DND-41 (cell line): ENCODE measurements around the gene TPP2.

Experiments used
- ATAC-seq: fragments of 200-7000 bp; cut with Tn5 transposase; 3 replicates; pipeline ENCODE4 v1.9.1; 2021; ENCODE audit warnings: low read depth; ENCODE audit not compliant: insufficient read depth
- DNase-seq: peaks from one replicate; pipeline ENCODE4 v3.0.0-alpha.2; 2020
- H2AFZ ChIP-seq: 2 replicates; pipeline ENCODE4 v1.6.0; 2012; ENCODE audit warnings: low read depth, low read length
- H3K27ac ChIP-seq: 2 replicates; pipeline ENCODE4 v1.5.1; 2012; ENCODE audit warnings: low read length, inconsistent platforms
- H3K27me3 ChIP-seq: fragments of 200-600 bp; sonication (generic); 2 replicates; pipeline ENCODE4 v1.6.0; 2012; ENCODE audit warnings: low read length, mild to moderate bottlenecking, inconsistent platforms; ENCODE audit not compliant: insufficient read depth, poor library complexity
- H3K36me3 ChIP-seq: 2 replicates; pipeline ENCODE4 v1.5.1; 2012; ENCODE audit warnings: low read length, inconsistent platforms; ENCODE audit not compliant: insufficient read depth
- H3K4me1 ChIP-seq: 2 replicates; pipeline ENCODE4 v1.5.1; 2012; ENCODE audit warnings: mild to moderate bottlenecking, low read length; ENCODE audit not compliant: insufficient read depth
- H3K4me2 ChIP-seq: 2 replicates; pipeline ENCODE4 v1.6.0; 2012; ENCODE audit warnings: mild to moderate bottlenecking, moderate library complexity, low read length, inconsistent platforms; ENCODE audit not compliant: insufficient read depth
- H3K4me3 ChIP-seq, 2 experiments: fragments of 200-600 bp in 1 of 2; shearing (Covaris generic) in 1 of 2; 2 replicates each; pipeline ENCODE4 v1.5.1; 2012 to 2016; ENCODE audit warnings: inconsistent platforms in 2 of 2, low read length in 2 of 2, mild to moderate bottlenecking in 2 of 2, low read depth in 1 of 2, moderate library complexity in 1 of 2
- H3K79me2 ChIP-seq: 2 replicates; pipeline ENCODE4 v1.6.0; 2012; ENCODE audit warnings: low read length, inconsistent platforms; ENCODE audit not compliant: insufficient read depth
- H3K9ac ChIP-seq: 2 replicates; pipeline ENCODE4 v1.6.0; 2012; ENCODE audit warnings: low read depth, mild to moderate bottlenecking, inconsistent platforms, low read length, moderate library complexity
- H3K9me3 ChIP-seq: 2 replicates; pipeline ENCODE4 v1.5.1; 2012; ENCODE audit warnings: low read length, moderate library complexity, mild to moderate bottlenecking, inconsistent platforms; ENCODE audit not compliant: insufficient read depth, severe bottlenecking
- H4K20me1 ChIP-seq: 2 replicates; pipeline ENCODE4 v1.6.0; 2012; ENCODE audit warnings: low read length; ENCODE audit not compliant: insufficient read depth
- CTCF ChIP-seq: IDR thresholded peaks from 2 replicates; pipeline ENCODE4 v1.5.1; 2012; ENCODE audit warnings: borderline replicate concordance, low read length, moderate library complexity, mild to moderate bottlenecking; ENCODE audit not compliant: poor library complexity, severe bottlenecking; ENCODE audit errors: extremely low read depth
- EZH2 ChIP-seq: IDR thresholded peaks from 3 replicates; pipeline ENCODE4 v1.6.1; 2012; ENCODE audit warnings: borderline replicate concordance, low read depth, mild to moderate bottlenecking, moderate library complexity, low read length, inconsistent platforms; ENCODE audit not compliant: severe bottlenecking

The TPP2 gene

GRCh38 chr13:102683637-102684036, 86.9 kb downstream of the TPP2 start:
- Histone ChIP-seq H3K36me3 (peaks cover 13% of the 10 kb centered on the region; the same call in 1 of the 2 replicates), H3K79me2 (no peaks in the 10 kb centered on the region), H3K27me3 (no peaks in the 10 kb centered on the region), H3K9ac (no peak overlapping the region), H4K20me1 (no peaks in the 10 kb centered on the region), H3K4me1 (no peaks in the 10 kb centered on the region), H3K4me2 (no peak overlapping the region), H3K9me3 (no peaks in the 10 kb centered on the region), H3K4me3 (no peak overlapping the region), H2AFZ (no peak overlapping the region), H3K27ac (no peak overlapping the region)
- TF ChIP-seq CTCF = no peak
- no peak for TF ChIP-seq EZH2
- no peak for ATAC-seq
- no peak for DNase-seq

- no peak overlapping the region for H3K4me2 ChIP-seq
These were observed 89.2 kb downstream of the TPP2 start for GRCh38 chr13:102686024-102686423.

GRCh38 chr13:102687520-102687919, 90.7 kb downstream of the TPP2 start:
- H4K20me1 ChIP-seq = no peaks in the 10 kb centered on the region
- H3K4me3 ChIP-seq = no peak overlapping the region
- no peaks in the 10 kb centered on the region for H3K4me1 ChIP-seq
- no peak for TF ChIP-seq EZH2
- no peak for TF ChIP-seq CTCF
- H3K27me3 ChIP-seq = peaks cover 8% of the 10 kb centered on the region
- ATAC-seq = no peak
- DNase-seq = no peak
- no peak overlapping the region for H3K4me2 ChIP-seq
- H3K9me3 ChIP-seq = no peaks in the 10 kb centered on the region
- H2AFZ ChIP-seq = no peak overlapping the region
- H3K9ac ChIP-seq = no peak overlapping the region
- H3K79me2 ChIP-seq = no peaks in the 10 kb centered on the region
- no peaks in the 10 kb centered on the region for H3K36me3 ChIP-seq
- H3K27ac ChIP-seq = no peak overlapping the region

More at GRCh38 chr13:102686024-102686423, 89.2 kb downstream of the TPP2 start:
- Histone ChIP-seq H3K4me1 (no peaks in the 10 kb centered on the region), H2AFZ (no peak overlapping the region), H3K79me2 (no peaks in the 10 kb centered on the region), H3K36me3 (no peaks in the 10 kb centered on the region), H3K4me3 (no peak overlapping the region), H4K20me1 (no peaks in the 10 kb centered on the region), H3K9me3 (no peaks in the 10 kb centered on the region), H3K9ac (no peak overlapping the region), H3K27ac (no peak overlapping the region), H3K27me3 (no peaks in the 10 kb centered on the region)
- TF ChIP-seq EZH2 = no peak
- TF ChIP-seq CTCF = no peak
- no peak for DNase-seq
- peak; percentile 69 for ATAC-seq
